SK-N-SH treated with all-trans-retinoic acid at 6 μM for 48 hours (cell line): ENCODE data around the gene DUSP2.

Experiments
- BACH2 ChIP-seq: fragments of 250-450 bp; sonication (Bioruptor Pico); IDR thresholded peaks from 2 replicates; pipeline ENCODE4 v1.9.0; 2021; ENCODE audit warnings: mild to moderate bottlenecking, borderline replicate concordance
- CSRNP3 ChIP-seq: fragments of 250-450 bp; sonication (Bioruptor Pico); IDR thresholded peaks from 2 replicates; pipeline ENCODE4 v1.5.1; 2021; ENCODE audit warnings: mild to moderate bottlenecking, moderate library complexity
- OSR1 ChIP-seq: fragments of 250-450 bp; sonication (Bioruptor Pico); IDR thresholded peaks from 2 replicates; pipeline ENCODE4 v1.8.0; 2022; ENCODE audit warnings: moderate library complexity, mild to moderate bottlenecking, inconsistent platforms
- PPARA ChIP-seq: fragments of 250-450 bp; sonication (Bioruptor Pico); IDR thresholded peaks from 2 replicates; pipeline ENCODE4 v1.5.0; 2020; ENCODE audit warnings: mild to moderate bottlenecking, borderline replicate concordance
- RARB ChIP-seq: fragments of 250-450 bp; sonication (Bioruptor Pico); IDR thresholded peaks from 2 replicates; pipeline ENCODE4 v1.8.0; 2021; ENCODE audit warnings: mild to moderate bottlenecking, moderate library complexity
- SNAI2 ChIP-seq: fragments of 250-450 bp; sonication (Bioruptor Pico); IDR thresholded peaks from 2 replicates; pipeline ENCODE4 v1.5.0; 2020; ENCODE audit warnings: mild to moderate bottlenecking, moderate library complexity
- TOX ChIP-seq: fragments of 250-450 bp; sonication (Bioruptor Pico); IDR thresholded peaks from 2 replicates; pipeline ENCODE4 v1.8.0; 2021; ENCODE audit warnings: mild to moderate bottlenecking, moderate library complexity, borderline replicate concordance
- TSHZ2 ChIP-seq: fragments of 250-450 bp; sonication (Bioruptor Pico); IDR thresholded peaks from 2 replicates; pipeline ENCODE4 v1.5.0; 2020; ENCODE audit warnings: mild to moderate bottlenecking, moderate library complexity
- ZC3H10 ChIP-seq: fragments of 250-450 bp; sonication (Bioruptor Pico); IDR thresholded peaks from 2 replicates; pipeline ENCODE4 v1.5.1; 2021; ENCODE audit warnings: mild to moderate bottlenecking, moderate library complexity
- ZFP3 ChIP-seq: fragments of 250-450 bp; sonication (Bioruptor Pico); IDR thresholded peaks from 2 replicates; pipeline ENCODE4 v1.5.0; 2020; ENCODE audit warnings: mild to moderate bottlenecking, moderate library complexity
- ZNF70 ChIP-seq: fragments of 450-650 bp; formaldehyde crosslinking; IDR thresholded peaks from 2 replicates; pipeline ENCODE4 v1.5.0; 2020; ENCODE audit warnings: mild to moderate bottlenecking, moderate library complexity
- ZNF8 ChIP-seq: fragments of 450-650 bp; formaldehyde crosslinking; IDR thresholded peaks from 2 replicates; pipeline ENCODE4 v1.5.0; 2020; ENCODE audit warnings: mild to moderate bottlenecking, moderate library complexity
- TF ChIP-seq, protein P1 (sequence below): fragments of 250-450 bp; sonication (Bioruptor Pico); IDR thresholded peaks from 2 replicates; pipeline ENCODE4 v1.8.0; 2020; ENCODE audit warnings: mild to moderate bottlenecking, moderate library complexity, borderline replicate concordance

DNA sequence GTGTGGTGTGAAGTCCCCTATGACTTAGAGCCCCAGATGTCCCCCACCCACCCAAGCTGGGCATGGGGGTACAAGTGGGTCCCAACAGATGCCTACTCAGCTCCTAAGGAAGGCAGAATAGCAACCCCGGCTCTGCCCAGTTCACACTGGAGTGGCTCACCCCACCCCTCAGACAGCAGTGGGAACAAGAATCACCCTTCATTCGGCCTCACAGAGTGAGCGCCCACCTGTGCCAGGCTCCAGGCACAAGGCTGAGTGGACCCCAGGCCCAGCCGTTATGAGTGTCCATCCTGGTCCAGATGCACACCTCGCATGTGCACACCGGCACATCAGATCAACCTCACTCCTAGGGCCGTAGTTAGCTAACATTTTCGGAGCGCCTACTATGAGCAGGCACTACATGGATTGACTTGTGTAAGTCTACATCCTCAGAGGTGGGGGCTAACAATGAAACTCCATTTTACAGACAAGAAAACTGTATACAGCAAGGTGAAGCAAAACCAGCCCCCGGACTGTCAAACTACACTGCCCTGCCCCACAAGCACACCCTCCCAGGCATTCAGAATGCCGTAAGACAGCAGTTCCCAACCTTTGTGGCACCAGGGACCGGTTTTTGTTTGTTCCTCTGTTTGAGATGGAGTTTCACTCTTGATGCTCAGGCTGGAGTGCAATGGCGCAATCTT is 4.2 kb downstream of the DUSP2 start:
- no peak for TF ChIP-seq ZFP3 (CRISPR knock-in tag)
- TF ChIP-seq, protein P1, sequence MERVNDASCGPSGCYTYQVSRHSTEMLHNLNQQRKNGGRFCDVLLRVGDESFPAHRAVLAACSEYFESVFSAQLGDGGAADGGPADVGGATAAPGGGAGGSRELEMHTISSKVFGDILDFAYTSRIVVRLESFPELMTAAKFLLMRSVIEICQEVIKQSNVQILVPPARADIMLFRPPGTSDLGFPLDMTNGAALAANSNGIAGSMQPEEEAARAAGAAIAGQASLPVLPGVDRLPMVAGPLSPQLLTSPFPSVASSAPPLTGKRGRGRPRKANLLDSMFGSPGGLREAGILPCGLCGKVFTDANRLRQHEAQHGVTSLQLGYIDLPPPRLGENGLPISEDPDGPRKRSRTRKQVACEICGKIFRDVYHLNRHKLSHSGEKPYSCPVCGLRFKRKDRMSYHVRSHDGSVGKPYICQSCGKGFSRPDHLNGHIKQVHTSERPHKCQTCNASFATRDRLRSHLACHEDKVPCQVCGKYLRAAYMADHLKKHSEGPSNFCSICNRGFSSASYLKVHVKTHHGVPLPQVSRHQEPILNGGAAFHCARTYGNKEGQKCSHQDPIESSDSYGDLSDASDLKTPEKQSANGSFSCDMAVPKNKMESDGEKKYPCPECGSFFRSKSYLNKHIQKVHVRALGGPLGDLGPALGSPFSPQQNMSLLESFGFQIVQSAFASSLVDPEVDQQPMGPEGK (CRISPR knock-in tag) = no peak
- no peak for TF ChIP-seq ZNF8 (CRISPR knock-in tag)
- no peak for TF ChIP-seq TSHZ2
- no peak for TF ChIP-seq BACH2
- TF ChIP-seq SNAI2 (CRISPR knock-in tag) = no peak
- no peak for TF ChIP-seq RARB (CRISPR knock-in tag)
- TF ChIP-seq ZC3H10 (CRISPR knock-in tag) = no peak
- no peak for TF ChIP-seq CSRNP3 (CRISPR knock-in tag)
- no peak for TF ChIP-seq ZNF70 (CRISPR knock-in tag)
- TF ChIP-seq OSR1 = no peak
- no peak for TF ChIP-seq PPARA
- no peak for TF ChIP-seq TOX
